ENCODE data around the gene PTPRG. TPM values are rescaled to one million over a fixed set of nuclear protein-coding genes. Genes with fewer than 3 reads are reported as not detected.

PTPRG gene
- total RNA-seq, 1 experiment from 2014 or later, result 0.73 TPM

GRCh38 chr3:61562042-61562720 lies 810 bp downstream of the PTPRG start:
- peak overlapping the region; percentile 97 for H3K4me2 ChIP-seq (ENCODE audit: low read length)
- no TSS peak for BruUV-seq (replicated peaks)
- intact Hi-C loops (cut with micrococcal nuclease), result no loop called here
- H3K9ac ChIP-seq (ENCODE audit: low read length), result no peak overlapping the region; the same call in 1 of the 2 replicates
- H3K36me3 ChIP-seq (ENCODE audit: low read depth, low read length), result no peaks in the 10 kb centered on the region
- peaks cover 2% of the 10 kb centered on the region; the same call in 1 of the 2 replicates for H3K4me1 ChIP-seq (ENCODE audit: insufficient read depth, low read length)
- H3K9me3 ChIP-seq (ENCODE audit: low read length), result no peaks in the 10 kb centered on the region
- CTCF ChIA-PET, result no interaction called here
- peak overlapping the region; percentile 95 for H2AFZ ChIP-seq (ENCODE audit: low read length)
- H3K9me2 ChIP-seq (replicated peaks; ENCODE audit: low read length), result no peaks in the 10 kb centered on the region
- peak; percentile 18 for ATAC-seq
- peak overlapping the region; percentile 81 for H3K4me3 ChIP-seq (ENCODE audit: low read length)
- POLR2A ChIA-PET (ENCODE audit: unreplicated experiment), result no interaction called here
- no peak for DNase-seq
- H3K27me3 ChIP-seq (ENCODE audit: low read length), result peaks cover 74% of the 10 kb centered on the region
- no peaks in the 10 kb centered on the region for H4K20me1 ChIP-seq (ENCODE audit: low read length)
- no peaks in the 10 kb centered on the region for H3F3A ChIP-seq (ENCODE audit: low read length, unreplicated experiment)
- H3K79me2 ChIP-seq (ENCODE audit: low read length), result no peaks in the 10 kb centered on the region
- H3K27ac ChIP-seq (ENCODE audit: low read length), result no peak overlapping the region
- TF ChIP-seq EZH2phosphoT487 (IDR thresholded peaks at IDR 0.05; ENCODE audit: borderline replicate concordance, low read length), result no peak
- TF ChIP-seq, protein P1, sequence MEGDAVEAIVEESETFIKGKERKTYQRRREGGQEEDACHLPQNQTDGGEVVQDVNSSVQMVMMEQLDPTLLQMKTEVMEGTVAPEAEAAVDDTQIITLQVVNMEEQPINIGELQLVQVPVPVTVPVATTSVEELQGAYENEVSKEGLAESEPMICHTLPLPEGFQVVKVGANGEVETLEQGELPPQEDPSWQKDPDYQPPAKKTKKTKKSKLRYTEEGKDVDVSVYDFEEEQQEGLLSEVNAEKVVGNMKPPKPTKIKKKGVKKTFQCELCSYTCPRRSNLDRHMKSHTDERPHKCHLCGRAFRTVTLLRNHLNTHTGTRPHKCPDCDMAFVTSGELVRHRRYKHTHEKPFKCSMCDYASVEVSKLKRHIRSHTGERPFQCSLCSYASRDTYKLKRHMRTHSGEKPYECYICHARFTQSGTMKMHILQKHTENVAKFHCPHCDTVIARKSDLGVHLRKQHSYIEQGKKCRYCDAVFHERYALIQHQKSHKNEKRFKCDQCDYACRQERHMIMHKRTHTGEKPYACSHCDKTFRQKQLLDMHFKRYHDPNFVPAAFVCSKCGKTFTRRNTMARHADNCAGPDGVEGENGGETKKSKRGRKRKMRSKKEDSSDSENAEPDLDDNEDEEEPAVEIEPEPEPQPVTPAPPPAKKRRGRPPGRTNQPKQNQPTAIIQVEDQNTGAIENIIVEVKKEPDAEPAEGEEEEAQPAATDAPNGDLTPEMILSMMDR (conservative IDR thresholded peaks at IDR 0.05; ENCODE audit: low read depth, low read length), result no peak
- no peak for TF ChIP-seq EZH2 (IDR thresholded peaks at IDR 0.05; ENCODE audit: low read length, unreplicated experiment)

GRCh38 chr3:61562721-61563312 lies 1.4 kb downstream of the PTPRG start:
- Histone ChIP-seq H3K79me2 (ENCODE audit: low read length) (no peaks in the 10 kb centered on the region), H3K36me3 (ENCODE audit: low read depth, low read length) (no peaks in the 10 kb centered on the region), H3K4me1 (ENCODE audit: insufficient read depth, low read length) (peaks cover 2% of the 10 kb centered on the region; the same call in 1 of the 2 replicates), H3K27me3 (ENCODE audit: low read length) (peaks cover 74% of the 10 kb centered on the region), H4K20me1 (ENCODE audit: low read length) (no peaks in the 10 kb centered on the region), H3F3A (ENCODE audit: low read length, unreplicated experiment) (no peaks in the 10 kb centered on the region), H3K9ac (ENCODE audit: low read length) (no peak overlapping the region), H2AFZ (ENCODE audit: low read length) (no peak overlapping the region), H3K27ac (ENCODE audit: low read length) (no peak overlapping the region), H3K4me3 (ENCODE audit: low read length) (no peak overlapping the region), H3K4me2 (ENCODE audit: low read length) (no peak overlapping the region), H3K9me2 (replicated peaks; ENCODE audit: low read length) (no peaks in the 10 kb centered on the region), H3K9me3 (ENCODE audit: low read length) (no peaks in the 10 kb centered on the region)
- intact Hi-C loops (cut with micrococcal nuclease), result no loop called here
- TF ChIP-seq EZH2phosphoT487 (IDR thresholded peaks at IDR 0.05; ENCODE audit: borderline replicate concordance, low read length) (no peak), EZH2 (IDR thresholded peaks at IDR 0.05; ENCODE audit: low read length, unreplicated experiment) (no peak)
- TF ChIP-seq, protein P1 (conservative IDR thresholded peaks at IDR 0.05; ENCODE audit: low read depth, low read length), result no peak
- ChIA-PET CTCF (no interaction called here), POLR2A (ENCODE audit: unreplicated experiment) (no interaction called here)
- DNase-seq (no peak), ATAC-seq (no peak)
- BruUV-seq (replicated peaks), result no TSS peak

Data from PC-3 (cell line).